Ovary (tissue), 9 donors: ENCODE results near the gene PPARD. TPM values are rescaled to one million over a fixed set of nuclear protein-coding genes. Genes with fewer than 3 reads are reported as not detected.

Source experiments
- DNase-seq, 5 donors: peaks; one replicate each; pipeline ENCODE4 v3.0.0-alpha.2; 2019 to 2020
- H3K27ac ChIP-seq, 2 donors: fragments of 200-600 bp; one replicate each; pipeline versions ENCODE4 v1.5.1 to v1.8.0; 2019 to 2022
- H3K27me3 ChIP-seq: fragments of 200-600 bp; one replicate; pipeline ENCODE4 v1.8.0; 2022
- H3K36me3 ChIP-seq: fragments of 200-600 bp; sonication (generic); one replicate; pipeline ENCODE4 v1.5.1; 2019
- H3K4me1 ChIP-seq: one replicate; pipeline ENCODE4 v1.8.1; 2013; ENCODE audit warnings: mild to moderate bottlenecking, moderate library complexity; ENCODE audit not compliant: insufficient read depth
- H3K4me3 ChIP-seq: fragments of 200-600 bp; sonication (generic); one replicate; pipeline ENCODE4 v1.5.1; 2017
- H3K9me3 ChIP-seq, 2 donors: fragments of 200-600 bp in 1 of 2; sonication (generic) in 1 of 2; one replicate each; pipeline versions ENCODE4 v1.5.1 to v1.8.1; 2013 to 2019; ENCODE audit warnings: mild to moderate bottlenecking in 1 of 2, moderate library complexity in 1 of 2
- EP300 ChIP-seq: sonication (generic); formaldehyde crosslinking; IDR thresholded peaks from one replicate; pipeline ENCODE4 v1.6.1; 2017; ENCODE audit warnings: antibody characterized with exemption
- POLR2A ChIP-seq: fragments of 450-650 bp; IDR thresholded peaks from one replicate; pipeline ENCODE4 v1.6.1; 2017; ENCODE audit warnings: antibody characterized with exemption, mild to moderate bottlenecking, moderate library complexity
- WGBS, 3 donors: extraction: QIAGEN DNeasy Blood & Tissue Kit in 1 of 3; methylation state at CpG; one replicate each; pipeline versions ENCODE4 v1.1.5 to v1.1.7; 2013 to 2017; 5-methylcytosine and 5-hydroxymethylcytosine counted together
- intact Hi-C, 4 donors: fragments of 100-400 bp; cut with DNase I; formaldehyde crosslinking; loops; one replicate each; pipeline versions ENCODE4 v1.11.0 to v1.15.1; 2022 to 2023
- polyA plus RNA-seq, 2 donors: library from polyadenylated mRNA; stranded (reverse); fragments of 200-250 nt in 1 of 2; fragments of 350-450 nt in 1 of 2; fragmentation: Illumina TruSeq in 1 of 2; extraction: RNeasy Lipid Tissue Mini Kit (QIAGEN cat#74804) in 1 of 2; gene quantifications; one replicate each; pipeline ENCODE4 v1.2.3, GENCODE V29; 2013 to 2014
- total RNA-seq, 7 donors: library from RNA; depleted of rRNA in 2 of 7; stranded (reverse); fragments of >200 nt in 2 of 7; fragmentation: NEBNext Ultra II Directional in 3 of 7; extraction: Animal tissue kit (Norgen Biotek cat#: 25700) in 3 of 7; gene quantifications; one replicate each; pipeline versions ENCODE4 v1.1.0 to v1.2.4, GENCODE V29; 2016 to 2023
- TF ChIP-seq, protein P1 (sequence below), 3 donors: fragments of 450-650 bp in 2 of 3; fragments of 200-600 bp in 1 of 3; IDR thresholded peaks; one replicate each; pipeline versions ENCODE4 v1.5.1 to v1.8.0; 2016 to 2022; ENCODE audit warnings: antibody characterized with exemption in 3 of 3, mild to moderate bottlenecking in 1 of 3
- donor health status: DM: no; HTN: no; CAD: no; lungs with moderate emphysema.
- donor health status: DM: no; HTN: no; CAD: no.
- donor health status: Bipolar disorder and iron deficiency.
- donor health status: DM: yes; HTN: yes; CAD: no.
- donor health status: DM: no; HTN: no; CAD: no.
- donor health status: DM: yes; HTN: yes; CAD: no.

PPARD gene
- total and polyA plus RNA-seq, 9 donors = 7.9 to 55.9 (median 25.0) TPM

DNA sequence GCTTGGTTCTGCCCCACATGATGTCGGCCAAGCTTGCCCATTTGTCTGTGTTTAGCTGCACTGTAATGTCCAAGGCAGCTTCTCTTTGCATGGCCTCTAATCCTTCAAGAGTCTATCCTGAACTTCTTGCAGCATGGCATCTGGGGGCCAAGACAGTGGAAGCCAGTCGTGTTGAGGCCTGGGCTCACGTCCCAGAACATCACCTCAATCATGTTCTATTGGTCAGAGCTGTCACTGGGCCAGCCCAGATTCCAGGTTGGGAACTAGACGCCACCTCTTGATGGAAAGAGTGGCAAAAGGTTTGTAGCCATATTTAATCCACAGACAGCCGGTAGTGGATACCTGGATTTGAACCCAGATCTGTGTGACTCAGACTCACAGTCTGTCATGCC is 25.3 kb downstream of the PPARD start:
- Histone ChIP-seq H3K4me1 (peaks cover 7% of the 10 kb centered on the region), H3K27me3 (no peaks in the 10 kb centered on the region), H3K4me3 (no peak overlapping the region), H3K27ac (no peak overlapping the region), H3K36me3 (no peaks in the 10 kb centered on the region), H3K9me3 (no peaks in the 10 kb centered on the region)
- 88 to 89% (median 88%) methylated on average over 5 of the region's 5 CpGs for WGBS, 3 donors
- intact Hi-C loops = no loop called here
- TF ChIP-seq POLR2A = no peak
- TF ChIP-seq, protein P1, sequence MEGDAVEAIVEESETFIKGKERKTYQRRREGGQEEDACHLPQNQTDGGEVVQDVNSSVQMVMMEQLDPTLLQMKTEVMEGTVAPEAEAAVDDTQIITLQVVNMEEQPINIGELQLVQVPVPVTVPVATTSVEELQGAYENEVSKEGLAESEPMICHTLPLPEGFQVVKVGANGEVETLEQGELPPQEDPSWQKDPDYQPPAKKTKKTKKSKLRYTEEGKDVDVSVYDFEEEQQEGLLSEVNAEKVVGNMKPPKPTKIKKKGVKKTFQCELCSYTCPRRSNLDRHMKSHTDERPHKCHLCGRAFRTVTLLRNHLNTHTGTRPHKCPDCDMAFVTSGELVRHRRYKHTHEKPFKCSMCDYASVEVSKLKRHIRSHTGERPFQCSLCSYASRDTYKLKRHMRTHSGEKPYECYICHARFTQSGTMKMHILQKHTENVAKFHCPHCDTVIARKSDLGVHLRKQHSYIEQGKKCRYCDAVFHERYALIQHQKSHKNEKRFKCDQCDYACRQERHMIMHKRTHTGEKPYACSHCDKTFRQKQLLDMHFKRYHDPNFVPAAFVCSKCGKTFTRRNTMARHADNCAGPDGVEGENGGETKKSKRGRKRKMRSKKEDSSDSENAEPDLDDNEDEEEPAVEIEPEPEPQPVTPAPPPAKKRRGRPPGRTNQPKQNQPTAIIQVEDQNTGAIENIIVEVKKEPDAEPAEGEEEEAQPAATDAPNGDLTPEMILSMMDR (IDR thresholded peaks at IDR 0.05) = no peak
- TF ChIP-seq EP300 = no peak
- no peak for DNase-seq

DNA sequence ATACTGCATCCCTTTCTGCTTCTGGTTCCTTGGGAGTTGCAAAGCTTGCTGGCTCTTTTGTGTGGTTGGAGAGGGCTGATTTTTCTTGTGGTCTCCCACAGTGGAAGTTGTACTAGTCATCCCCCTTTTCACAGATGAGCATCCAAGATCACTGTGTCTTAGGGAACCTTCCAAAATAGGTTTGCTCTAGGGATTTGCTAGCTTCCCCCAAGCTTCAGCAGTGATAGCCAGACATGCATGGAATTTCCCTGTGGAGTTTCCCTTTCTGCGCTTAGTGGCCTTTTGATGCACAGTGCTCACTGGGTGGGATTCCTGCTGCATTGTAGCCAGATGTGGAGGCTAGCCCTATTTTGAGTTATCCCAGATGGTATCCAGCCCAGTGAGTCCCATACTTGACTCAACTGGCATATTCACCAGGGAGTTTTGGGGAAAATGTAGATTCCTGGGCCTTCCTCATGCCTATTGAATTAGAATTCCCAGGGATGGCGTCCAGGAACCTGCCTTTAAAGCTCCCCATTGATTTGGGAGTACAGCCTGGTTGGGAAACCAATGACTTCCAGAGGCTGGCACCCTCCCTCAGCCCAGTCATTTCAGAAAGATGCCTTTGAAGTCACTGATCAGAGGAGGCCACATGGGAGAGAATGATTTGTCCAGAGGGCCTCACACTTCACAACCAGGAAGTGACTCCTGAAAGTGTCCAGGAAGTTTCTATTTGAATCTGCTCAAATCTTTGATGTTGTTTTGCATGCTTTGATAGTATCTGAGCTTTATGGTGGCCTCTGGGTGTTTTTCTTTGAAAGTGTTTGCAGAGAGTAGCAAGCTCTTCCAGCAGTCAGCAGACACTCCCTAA is 25.9 kb downstream of the PPARD start:
- intact Hi-C loops = no loop called here
- Histone ChIP-seq H3K36me3 (no peaks in the 10 kb centered on the region), H3K4me3 (no peak overlapping the region), H3K27me3 (no peaks in the 10 kb centered on the region), H3K4me1 (peaks cover 7% of the 10 kb centered on the region), H3K27ac (no peak overlapping the region), H3K9me3 (no peaks in the 10 kb centered on the region)
- no peak for DNase-seq
- TF ChIP-seq POLR2A (no peak), EP300 (no peak)
- TF ChIP-seq, protein P1 (IDR thresholded peaks at IDR 0.05) = no peak
- 78 to 93% (median 91%) methylated on average over 2 of the region's 2 CpGs for WGBS, 3 donors

DNA sequence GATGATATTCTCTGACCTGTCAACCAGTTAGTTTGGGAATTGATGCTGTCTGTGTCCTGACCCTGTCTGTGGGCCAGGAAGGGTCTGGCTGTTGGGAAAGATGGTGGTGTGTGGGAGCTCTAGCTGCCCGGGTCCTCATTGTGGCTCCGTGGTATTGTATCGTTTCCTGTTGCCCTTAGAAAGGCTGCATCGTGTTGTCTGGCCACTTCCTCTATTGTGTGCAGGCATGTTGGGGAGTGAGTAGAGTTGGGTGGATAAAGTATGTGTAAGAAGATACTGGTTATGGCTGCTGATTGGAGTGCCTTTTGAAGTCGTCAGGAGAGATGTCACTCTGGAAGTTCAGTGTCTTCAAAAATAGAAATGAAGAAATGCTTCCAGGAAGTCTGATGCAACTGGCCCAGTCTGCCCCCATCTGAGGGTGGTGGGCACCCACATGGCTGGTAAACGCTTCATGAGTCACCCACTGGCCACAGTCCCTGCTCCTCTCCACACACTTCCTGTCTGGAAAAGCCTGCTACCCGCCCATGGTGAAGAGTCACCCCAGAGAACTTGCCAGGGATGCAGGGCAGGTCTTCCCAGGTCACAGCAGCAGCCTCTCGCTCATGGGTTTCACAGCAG is 27.9 kb downstream of the PPARD start:
- Histone ChIP-seq H3K4me1 (peaks cover 7% of the 10 kb centered on the region), H3K4me3 (no peak overlapping the region), H3K27me3 (no peaks in the 10 kb centered on the region), H3K27ac (no peak overlapping the region), H3K36me3 (no peaks in the 10 kb centered on the region), H3K9me3 (no peaks in the 10 kb centered on the region)
- WGBS, 3 donors = 44 to 62% (median 51%) methylated on average over 8 of the region's 8 CpGs
- TF ChIP-seq, protein P1 (IDR thresholded peaks at IDR 0.05) = no peak
- TF ChIP-seq POLR2A = no peak
- no peak for TF ChIP-seq EP300
- DNase-seq = peak in 2 of 5 donors; percentile 19 to 63
- intact Hi-C loops = no loop called here

DNA sequence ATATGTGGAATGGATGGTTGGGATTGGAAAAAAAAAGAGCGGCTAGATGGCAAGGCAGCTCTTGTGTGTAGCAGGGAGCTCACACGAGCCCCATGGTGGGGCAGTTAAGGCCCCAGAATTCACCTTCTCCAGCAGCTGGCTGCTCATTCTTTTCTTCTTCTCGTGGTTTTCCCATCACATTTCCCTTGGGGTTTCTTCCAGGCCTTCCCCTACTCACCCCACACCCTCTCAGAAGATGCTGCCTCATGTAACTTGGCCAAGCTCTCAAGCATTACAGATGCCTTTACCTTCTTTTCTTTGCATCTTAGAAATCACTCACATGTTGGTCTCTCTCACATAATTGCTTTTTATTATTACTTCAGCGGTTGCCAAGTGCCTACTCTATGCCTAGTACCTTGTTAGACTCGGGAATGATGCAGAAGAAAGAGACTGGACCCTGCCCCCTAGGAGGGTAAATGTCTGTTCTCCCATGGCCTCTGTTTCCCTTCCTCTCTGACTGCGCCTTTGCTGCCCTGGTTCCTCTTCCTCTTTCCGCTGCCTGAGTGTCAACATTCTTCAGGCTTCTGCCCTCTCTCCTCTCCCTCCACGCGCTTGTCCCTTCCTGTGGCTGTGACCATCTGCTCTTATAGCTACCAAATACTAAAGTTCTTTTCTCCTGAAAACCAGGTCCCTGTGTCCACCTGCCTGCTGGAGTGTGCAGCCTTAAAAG is 28.6 kb downstream of the PPARD start:
- intact Hi-C loops = no loop called here
- no peaks in the 10 kb centered on the region for H3K27me3 ChIP-seq
- TF ChIP-seq EP300 (no peak), POLR2A (no peak)
- TF ChIP-seq, protein P1 (IDR thresholded peaks at IDR 0.05) = no peak
- no peak for DNase-seq
- H3K36me3 ChIP-seq = no peaks in the 10 kb centered on the region
- 81 to 85% (median 82%) methylated on average over 9 of the region's 9 CpGs for WGBS, 3 donors
- no peak overlapping the region for H3K27ac ChIP-seq
- no peaks in the 10 kb centered on the region for H3K9me3 ChIP-seq
- H3K4me3 ChIP-seq = no peak overlapping the region
- H3K4me1 ChIP-seq = peaks cover 7% of the 10 kb centered on the region
